ENCODE results near the gene CASP9. TPM values are rescaled to one million over a fixed set of nuclear protein-coding genes. Genes with fewer than 3 reads are reported as not detected.

CASP9 gene
- total and polyA plus RNA-seq, 2 of the 13 experiments (the other 11 are each of a cell fraction or from before 2014, with no cell fraction given), result 8.5 to 11.5 TPM

DNA sequence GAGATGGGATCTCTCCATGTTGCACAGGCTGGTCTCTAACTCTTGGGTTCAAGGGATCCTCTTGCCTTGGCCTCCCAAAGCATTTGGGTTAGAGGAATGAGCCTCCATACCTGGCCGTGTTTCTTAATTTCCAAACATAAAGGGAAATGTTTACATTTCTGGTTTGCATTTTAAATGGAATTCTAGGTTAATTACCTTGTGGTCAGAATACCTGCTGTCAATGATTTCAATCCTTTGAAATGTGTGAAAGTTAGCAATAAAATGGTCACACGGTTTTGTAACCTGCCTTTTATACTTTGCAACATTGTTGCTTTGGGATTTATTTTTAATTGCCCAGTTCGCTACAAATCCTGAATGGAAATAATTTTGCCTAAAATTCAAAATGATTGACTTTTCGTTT is 34.5 kb upstream of the CASP9 start:
- peaks cover 13 to 23% of the 10 kb centered on the region in 2 experiments; a peak in 4 of 5 replicates for H3K36me3 ChIP-seq (replicated peaks in 1 of 2; ENCODE audit: control insufficient read depth in 1 of 2, insufficient read depth in 2 of 2, low read length in 2 of 2)
- no peak overlapping the region for H3K27ac ChIP-seq (ENCODE audit: extremely low read length, insufficient read depth, low read length)
- H3K4me1 ChIP-seq (ENCODE audit: insufficient read depth, low read length), result 0 out of 2 replicates have a peak, but pooled peaks cover 4% of the 10 kb centered on the region
- DNase-seq (ENCODE audit: low spot score), result no peak
- H3K9me3 ChIP-seq (ENCODE audit: low read length), result no peaks in the 10 kb centered on the region
- no peaks in the 10 kb centered on the region for H3K79me2 ChIP-seq (ENCODE audit: insufficient read depth, low read length)
- no peak for TF ChIP-seq ZSCAN21 (CRISPR knock-in tag; IDR thresholded peaks at IDR 0.05; ENCODE audit: borderline replicate concordance)
- TF ChIP-seq ZBTB8A (CRISPR knock-in tag; IDR thresholded peaks at IDR 0.05; ENCODE audit: borderline replicate concordance, low read depth), result no peak
- no peak for TF ChIP-seq TBX2 (CRISPR knock-in tag; IDR thresholded peaks at IDR 0.05; ENCODE audit: borderline replicate concordance)
- TF ChIP-seq, protein P1, sequence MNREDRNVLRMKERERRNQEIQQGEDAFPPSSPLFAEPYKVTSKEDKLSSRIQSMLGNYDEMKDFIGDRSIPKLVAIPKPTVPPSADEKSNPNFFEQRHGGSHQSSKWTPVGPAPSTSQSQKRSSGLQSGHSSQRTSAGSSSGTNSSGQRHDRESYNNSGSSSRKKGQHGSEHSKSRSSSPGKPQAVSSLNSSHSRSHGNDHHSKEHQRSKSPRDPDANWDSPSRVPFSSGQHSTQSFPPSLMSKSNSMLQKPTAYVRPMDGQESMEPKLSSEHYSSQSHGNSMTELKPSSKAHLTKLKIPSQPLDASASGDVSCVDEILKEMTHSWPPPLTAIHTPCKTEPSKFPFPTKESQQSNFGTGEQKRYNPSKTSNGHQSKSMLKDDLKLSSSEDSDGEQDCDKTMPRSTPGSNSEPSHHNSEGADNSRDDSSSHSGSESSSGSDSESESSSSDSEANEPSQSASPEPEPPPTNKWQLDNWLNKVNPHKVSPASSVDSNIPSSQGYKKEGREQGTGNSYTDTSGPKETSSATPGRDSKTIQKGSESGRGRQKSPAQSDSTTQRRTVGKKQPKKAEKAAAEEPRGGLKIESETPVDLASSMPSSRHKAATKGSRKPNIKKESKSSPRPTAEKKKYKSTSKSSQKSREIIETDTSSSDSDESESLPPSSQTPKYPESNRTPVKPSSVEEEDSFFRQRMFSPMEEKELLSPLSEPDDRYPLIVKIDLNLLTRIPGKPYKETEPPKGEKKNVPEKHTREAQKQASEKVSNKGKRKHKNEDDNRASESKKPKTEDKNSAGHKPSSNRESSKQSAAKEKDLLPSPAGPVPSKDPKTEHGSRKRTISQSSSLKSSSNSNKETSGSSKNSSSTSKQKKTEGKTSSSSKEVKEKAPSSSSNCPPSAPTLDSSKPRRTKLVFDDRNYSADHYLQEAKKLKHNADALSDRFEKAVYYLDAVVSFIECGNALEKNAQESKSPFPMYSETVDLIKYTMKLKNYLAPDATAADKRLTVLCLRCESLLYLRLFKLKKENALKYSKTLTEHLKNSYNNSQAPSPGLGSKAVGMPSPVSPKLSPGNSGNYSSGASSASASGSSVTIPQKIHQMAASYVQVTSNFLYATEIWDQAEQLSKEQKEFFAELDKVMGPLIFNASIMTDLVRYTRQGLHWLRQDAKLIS (CRISPR knock-in tag; IDR thresholded peaks at IDR 0.05), result no peak
- TF ChIP-seq ZSCAN20 (CRISPR knock-in tag; IDR thresholded peaks at IDR 0.05; ENCODE audit: borderline replicate concordance), result no peak
- in situ Hi-C loops (cut with HindIII; ENCODE audit: extremely low pct_ligation_motif_present, low pct_unique_long_range_greater_than_20kb) (no loop called here), intact Hi-C loops (cut with micrococcal nuclease; ENCODE audit: unreplicated experiment) (no loop called here)
- no peaks in the 10 kb centered on the region for H4K20me1 ChIP-seq (ENCODE audit: insufficient read depth, low read length)
- POLR2A ChIA-PET, result no interaction called here
- no peak for ATAC-seq
- BruUV-seq (replicated peaks), result no TSS peak
- H3K27me3 ChIP-seq (ENCODE audit: control insufficient read depth in 1 of 2, insufficient read depth in 2 of 2, low read length in 2 of 2), result no peaks in the 10 kb centered on the region
- no peak overlapping the region for H3K4me2 ChIP-seq (ENCODE audit: low read depth, low read length)
- CTCF ChIA-PET (ENCODE audit: low intra/inter-chr PET ratio, low total read pairs), result no interaction called here
- H3K9ac ChIP-seq (ENCODE audit: insufficient read depth, low read depth, low read length), result no peak overlapping the region
- no peak overlapping the region for H2AFZ ChIP-seq (ENCODE audit: low read length)
- FAIRE-seq, result no peak
- no peak overlapping the region for H3K4me3 ChIP-seq (replicated peaks in 1 of 3; ENCODE audit: insufficient read depth in 1 of 3, low read depth in 2 of 3, low read length in 3 of 3)
- WGBS (ENCODE audit: low lambda C conversion rate), result 94% methylated on average over 4 of the region's 4 CpGs

Measured in HepG2 (cell line).